SK-N-MC (cell line): ENCODE data around the gene TLK1.

Experiments
- EZH2 ChIP-seq: fragments of 200-600 bp; sonication (generic); IDR thresholded peaks from one replicate; pipeline ENCODE4 v1.6.1; 2017; ENCODE audit warnings: antibody characterized with exemption
- FOXP2 ChIP-seq: optimal IDR thresholded peaks from 2 replicates; pipeline ENCODE3; 2011; ENCODE audit warnings: mild to moderate bottlenecking, moderate library complexity; ENCODE audit not compliant: insufficient read depth; ENCODE audit errors: extremely low read length, control extremely low read depth
- POLR2AphosphoS5 ChIP-seq: IDR thresholded peaks from 2 replicates; pipeline ENCODE4 v1.6.1; 2012; ENCODE audit warnings: mild to moderate bottlenecking, low read depth, low read length, borderline replicate concordance

- TF ChIP-seq EZH2: no peak
- no peak for TF ChIP-seq POLR2AphosphoS5
- TF ChIP-seq FOXP2: no peak
Observed at GRCh38 chr2:171128461-171128860, 32.2 kb downstream of the TLK1 start.
